HG03108 (cell line): ENCODE measurements around the gene HAGH.
A peak's percentile ranks its signal among the peaks of the same experiment; 100 is the strongest.

Experiments
- ATAC-seq: cut with Tn5 transposase; IDR thresholded peaks from one replicate; pipeline ENCODE4 v1.9.1; 2021; ENCODE audit warnings: moderate library complexity; ENCODE audit not compliant: unreplicated experiment

The HAGH gene

GRCh38 chr16:1775006-1775845 is 51.4 kb downstream of the HAGH start:
- ATAC-seq = no peak

- no peak for ATAC-seq
Observed at GRCh38 chr16:1774448-1774780, 52.2 kb downstream of the HAGH start.

DNA sequence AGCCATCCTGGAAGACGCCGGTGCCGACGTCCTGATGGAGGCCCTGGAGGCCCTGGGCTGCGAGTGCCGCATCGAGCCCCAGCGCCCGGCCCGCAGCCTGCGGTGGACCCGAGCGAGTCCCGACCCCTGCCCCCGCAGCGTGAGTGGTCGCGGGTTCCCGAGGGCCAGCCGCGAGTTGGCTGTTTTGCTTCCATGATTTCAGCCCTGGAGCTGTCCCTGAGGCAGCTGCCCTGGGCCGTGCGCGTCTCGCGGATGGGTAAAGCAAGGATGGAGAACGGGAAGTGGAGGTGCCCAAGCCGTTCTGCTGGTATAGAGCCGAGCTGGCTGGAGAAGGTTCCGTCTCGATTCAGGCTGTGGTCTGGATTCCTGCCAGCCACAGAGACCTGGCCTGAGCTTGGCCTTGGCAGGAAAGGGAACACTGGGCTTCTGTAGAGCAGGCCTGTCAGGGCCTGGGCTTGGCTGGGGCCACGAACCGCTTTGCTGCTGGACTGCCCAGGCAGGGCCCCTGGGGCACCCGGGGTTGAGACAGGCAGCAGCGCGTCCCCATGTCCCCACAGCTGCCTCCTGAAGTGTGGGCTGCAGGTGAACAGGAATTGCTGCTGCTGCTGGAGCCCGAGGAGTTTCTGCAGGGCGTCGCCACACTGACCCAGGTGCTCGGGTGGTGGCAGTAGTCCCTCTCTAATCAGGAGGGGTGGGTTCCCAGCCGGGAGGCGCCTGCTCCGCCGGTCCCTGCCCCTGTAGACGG is 52.8 kb downstream of the HAGH start:
- no peak for ATAC-seq

DNA sequence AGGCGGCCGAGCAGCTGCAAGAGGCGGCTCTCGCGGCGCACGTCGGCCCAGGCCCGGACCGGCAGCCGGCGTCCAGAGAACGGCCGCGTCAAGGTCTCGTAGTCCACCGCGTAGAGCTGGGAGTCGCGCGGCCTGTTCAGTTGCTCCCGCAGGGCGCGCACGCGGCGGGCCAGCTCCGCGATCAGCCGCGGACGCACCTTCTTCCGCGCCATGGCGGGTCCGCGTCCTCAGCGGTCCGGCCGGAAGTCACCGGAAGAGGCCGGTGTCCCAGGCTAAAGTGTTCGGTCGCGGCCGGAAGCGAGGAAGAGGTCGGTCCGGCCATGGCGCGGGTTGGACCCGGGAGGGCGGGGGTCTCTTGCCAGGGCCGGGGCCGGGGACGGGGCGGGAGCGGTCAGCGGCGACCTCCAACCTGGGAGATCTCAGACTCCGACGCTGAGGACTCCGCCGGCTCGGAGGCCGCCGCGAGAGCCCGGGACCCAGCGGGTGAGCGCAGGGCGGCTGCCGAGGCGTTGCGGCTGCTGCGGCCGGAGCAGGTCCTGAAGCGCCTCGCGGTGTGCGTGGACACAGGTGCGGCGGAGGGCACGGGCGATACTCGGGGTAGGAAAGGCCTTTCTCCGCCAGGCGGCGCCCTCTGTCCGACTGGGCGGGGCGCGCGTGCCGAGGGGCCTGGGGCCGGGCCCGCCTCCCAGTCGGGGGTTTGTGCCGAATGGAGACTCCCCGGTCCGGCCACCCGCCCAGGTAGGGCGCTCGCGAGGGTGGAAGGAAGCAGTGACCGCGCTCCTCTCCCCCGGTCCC is 53.5 kb downstream of the HAGH start, which contains the start of gene MRPS34:
Gene MRPS34, minus strand, starts transcription at position 227 of the 795 bp plus-strand sequence. Its CDS starts 15 bp downstream, at position 212.
- ATAC-seq = peak; percentile 36

DNA sequence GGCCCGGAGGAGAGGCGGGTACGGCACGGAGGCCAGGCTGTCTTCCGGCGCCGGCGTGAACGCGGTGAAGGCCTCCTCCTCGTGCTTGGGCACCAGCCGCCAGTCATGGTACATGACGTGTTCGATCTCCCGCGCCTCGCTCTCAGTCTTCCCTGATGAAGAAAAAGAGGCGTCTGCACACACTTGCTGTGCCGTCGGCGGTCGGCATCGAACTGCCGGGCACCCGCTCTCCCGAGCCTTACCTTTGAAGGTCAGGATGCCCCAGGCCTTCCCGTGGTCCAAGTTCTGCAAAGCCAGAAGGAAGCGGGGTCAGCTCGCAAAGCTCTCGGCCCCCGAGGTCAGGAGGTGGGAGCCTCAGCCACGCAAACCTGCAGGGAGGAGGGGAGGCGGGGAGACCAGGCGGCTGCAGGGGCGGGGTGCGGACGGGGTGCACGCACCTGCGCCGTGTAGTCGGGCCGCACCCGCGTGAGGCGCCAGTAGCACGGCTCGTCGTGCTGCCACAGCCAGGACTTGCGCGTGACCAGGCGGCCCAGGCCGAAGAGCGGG is 54.2 kb downstream of the HAGH start, which contains the start of gene EME2:
Gene EME2, plus strand, starts transcription at position 449 of the 546 bp plus-strand sequence. CDS start 418 bp downstream, outside the sequence.
- no peak for ATAC-seq

GRCh38 chr16:1771864-1772361 is 54.7 kb downstream of the HAGH start:
- ATAC-seq = no peak

- ATAC-seq = peak; percentile 27
Observed at GRCh38 chr16:1771188-1771863, 55.3 kb downstream of the HAGH start, which contains the start of gene NME3. Gene NME3, minus strand, starts transcription at chr16:1771543. Its CDS starts 9 bp downstream, at chr16:1771534.

DNA sequence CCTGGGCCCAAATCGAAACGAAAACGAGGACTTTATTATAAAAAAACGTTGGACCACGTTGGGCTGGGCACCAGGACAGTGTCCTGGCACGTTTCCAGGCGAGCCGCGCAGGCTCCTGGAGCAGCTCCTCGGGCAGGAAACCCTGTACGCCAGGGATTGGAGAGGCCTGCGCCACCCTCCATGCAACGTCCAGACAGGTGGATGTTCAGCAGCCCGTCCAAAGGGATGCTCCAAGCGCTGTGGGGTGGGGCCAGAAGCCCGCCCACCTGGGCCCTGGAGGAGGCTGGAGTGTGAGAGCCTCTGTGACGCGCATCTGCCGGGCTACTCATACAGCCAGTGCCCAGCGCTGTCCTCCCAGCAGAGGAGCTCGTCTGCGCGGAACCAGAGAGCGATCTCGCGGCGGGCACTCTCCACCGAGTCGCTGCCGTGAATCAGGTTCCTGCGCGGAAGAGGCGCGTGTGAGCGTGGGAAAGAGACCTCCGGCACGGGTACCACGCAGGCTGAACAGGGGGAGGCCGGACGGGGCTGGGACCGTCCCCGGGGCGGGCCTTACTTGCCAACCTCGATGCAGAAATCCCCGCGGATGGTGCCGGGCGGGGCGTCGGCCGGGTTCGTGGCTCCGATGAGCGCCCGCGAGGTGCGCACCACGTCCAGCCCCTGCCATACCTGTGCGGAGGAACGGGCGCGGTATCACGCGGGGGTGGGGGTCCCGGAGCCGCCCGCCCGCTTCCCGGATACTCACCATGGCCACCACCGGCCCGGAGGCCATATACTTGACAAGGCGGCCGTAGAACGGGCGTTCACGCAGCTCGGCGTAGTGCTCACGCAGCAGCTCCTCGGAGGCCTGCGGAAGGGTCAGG is 56.1 kb downstream of the HAGH start:
- ATAC-seq = no peak

DNA sequence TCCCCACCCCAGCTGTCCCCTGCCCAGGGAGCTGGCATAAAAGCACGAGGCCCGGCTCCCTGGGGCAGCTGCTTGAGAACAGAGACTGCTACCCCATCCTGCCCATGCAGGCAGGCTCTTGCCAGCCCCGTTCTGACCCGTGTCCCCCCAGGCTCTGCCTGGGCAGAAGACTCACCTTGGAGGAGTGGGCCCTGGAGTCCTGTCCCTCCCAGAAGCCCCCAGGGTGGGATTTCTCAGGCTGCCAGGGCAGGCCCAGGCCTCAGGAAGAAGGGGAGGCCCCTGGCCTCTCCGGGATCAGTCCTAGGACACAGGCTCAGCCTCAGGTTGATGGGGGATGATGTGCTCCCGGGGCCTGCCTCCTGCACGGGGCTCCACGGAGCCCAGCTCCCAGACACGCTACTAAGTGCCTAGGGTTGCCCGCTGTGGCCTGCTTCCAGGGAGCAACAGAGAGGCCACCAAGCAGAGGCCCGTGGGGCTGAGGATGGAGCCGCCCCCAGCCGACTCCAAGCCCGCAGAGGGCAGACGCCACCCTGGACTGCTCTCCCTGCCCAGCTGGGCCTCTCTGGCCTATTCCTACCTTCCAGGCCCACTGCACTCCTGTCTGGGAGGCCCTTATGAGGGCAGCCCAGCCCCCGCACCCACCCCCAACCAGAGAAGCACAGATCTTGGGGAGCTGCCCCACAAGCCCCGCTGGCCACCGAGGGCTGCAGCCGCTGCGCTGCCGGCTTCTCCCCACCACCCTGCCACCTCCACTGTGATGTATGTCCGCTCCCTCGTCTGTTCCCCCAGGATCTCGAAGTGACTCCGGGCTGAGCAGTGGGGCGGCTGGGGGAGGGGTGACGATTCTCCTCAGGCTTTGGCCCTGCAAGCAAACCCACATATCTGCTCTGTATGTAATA is 57.0 kb downstream of the HAGH start:
- ATAC-seq = no peak

DNA sequence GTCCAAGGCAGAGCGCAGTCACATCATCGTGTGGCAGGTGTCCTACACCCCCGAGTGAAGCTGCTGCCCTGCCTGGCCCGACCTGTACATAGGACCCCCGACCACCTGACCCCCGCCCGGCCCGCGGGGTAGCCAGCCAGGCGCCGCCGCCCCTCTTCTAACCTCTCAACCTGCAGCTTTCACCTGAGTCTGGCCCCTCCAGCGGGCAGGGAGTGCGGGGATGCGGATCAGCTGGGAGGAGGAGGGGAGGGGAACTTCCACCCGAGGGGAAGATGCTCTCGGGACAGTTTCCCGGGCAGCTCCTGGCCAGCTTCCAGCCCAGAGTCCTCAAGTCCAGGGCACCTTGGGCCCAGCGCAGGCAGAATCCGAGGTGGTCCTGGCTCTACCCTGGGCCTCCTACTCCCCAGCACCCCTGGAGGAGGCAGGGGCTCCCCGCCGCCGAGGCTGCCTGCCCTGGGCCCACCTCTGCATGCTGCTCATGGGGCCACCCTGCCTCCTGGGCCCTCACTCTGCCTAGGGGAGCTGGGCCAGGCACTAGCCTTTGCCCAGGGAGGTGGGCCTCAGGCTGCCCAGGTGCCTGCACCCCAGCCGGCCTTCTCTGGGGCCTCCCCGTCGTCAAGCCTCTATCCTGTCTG is 57.7 kb downstream of the HAGH start:
- ATAC-seq = no peak

DNA sequence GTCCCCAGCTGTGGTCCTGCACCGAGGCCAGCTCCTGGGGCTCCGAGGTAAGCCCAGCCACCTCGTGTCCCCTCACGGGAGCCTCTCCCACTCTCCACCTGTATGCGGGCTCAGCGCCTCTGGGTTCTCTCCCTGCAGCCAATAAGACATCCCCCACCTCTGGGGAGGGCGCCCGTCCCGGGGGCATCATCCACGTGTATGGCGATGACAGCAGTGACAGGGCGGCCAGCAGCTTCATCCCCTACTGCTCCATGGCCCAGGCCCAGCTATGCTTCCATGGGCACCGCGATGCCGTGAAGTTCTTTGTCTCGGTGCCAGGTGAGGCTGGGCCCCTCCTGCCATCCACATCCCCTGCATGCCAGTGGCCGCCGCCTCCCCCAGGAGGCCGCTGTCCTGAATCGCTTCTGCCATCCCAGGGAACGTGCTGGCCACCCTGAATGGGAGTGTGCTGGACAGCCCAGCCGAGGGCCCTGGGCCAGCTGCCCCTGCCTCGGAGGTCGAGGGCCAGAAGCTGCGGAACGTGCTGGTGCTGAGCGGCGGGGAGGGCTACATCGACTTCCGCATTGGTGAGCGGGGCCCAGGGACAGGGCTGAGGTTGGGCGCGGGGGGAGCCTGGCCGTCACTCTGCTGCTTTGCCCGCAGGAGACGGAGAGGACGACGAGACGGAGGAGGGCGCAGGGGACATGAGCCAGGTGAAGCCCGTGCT is 58.4 kb downstream of the HAGH start:
- no peak for ATAC-seq

DNA sequence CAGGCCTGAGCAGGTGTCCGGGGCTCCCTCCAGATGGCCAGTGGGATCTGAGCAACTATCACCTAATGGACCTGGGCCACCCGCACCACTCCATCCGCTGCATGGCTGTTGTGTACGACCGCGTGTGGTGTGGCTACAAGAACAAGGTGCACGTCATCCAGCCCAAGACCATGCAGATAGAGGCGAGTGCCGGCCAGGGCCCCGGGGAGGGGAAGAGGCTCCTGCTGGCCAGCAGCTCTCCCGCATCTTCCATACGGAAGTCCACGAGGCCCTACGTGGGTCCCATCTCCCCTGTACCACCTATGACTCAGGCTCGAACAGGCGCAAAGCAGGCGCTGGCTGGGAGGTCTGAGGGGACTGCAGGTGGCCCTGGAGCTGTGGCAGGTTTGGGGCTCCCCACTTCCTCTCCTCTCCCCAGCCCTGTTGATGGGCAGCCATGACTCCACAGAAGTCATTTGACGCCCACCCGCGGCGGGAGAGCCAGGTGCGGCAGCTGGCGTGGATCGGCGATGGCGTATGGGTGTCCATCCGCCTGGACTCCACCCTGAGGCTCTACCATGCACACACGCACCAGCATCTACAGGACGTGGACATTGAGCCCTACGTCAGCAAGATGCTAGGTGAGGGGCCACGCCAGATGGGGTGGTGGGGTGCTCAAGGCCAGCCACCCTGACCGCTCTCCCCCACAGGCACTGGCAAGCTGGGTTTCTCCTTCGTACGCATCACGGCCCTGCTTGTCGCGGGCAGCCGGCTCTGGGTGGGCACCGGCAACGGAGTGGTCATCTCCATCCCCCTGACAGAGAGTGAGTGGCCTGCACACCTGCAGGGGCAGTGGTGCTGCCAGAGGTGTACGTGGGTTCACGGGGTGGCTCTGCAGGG is 59.3 kb downstream of the HAGH start:
- no peak for ATAC-seq

- ATAC-seq = no peak
Observed at GRCh38 chr16:1766701-1767100, 59.9 kb downstream of the HAGH start.

- ATAC-seq = no peak
Observed at GRCh38 chr16:1766231-1766630, 60.4 kb downstream of the HAGH start.

- no peak for ATAC-seq
Observed at GRCh38 chr16:1765826-1766225, 60.8 kb downstream of the HAGH start.

- no peak for ATAC-seq
Observed at GRCh38 chr16:1764971-1765370, 61.7 kb downstream of the HAGH start.
